ENCODE data around the gene MLLT3. TPM values are rescaled to one million over a fixed set of nuclear protein-coding genes. Genes with fewer than 3 reads are reported as not detected.

Gene MLLT3
- total and polyA plus RNA-seq, 8 donors: 6.5 to 48.7 (median 24.4) TPM

- Histone ChIP-seq H3K27ac (no peak overlapping the region), H3K4me1 (peaks cover 0 to 8% (median 3%) of the 10 kb centered on the region in 4 donors), H3K36me3 (peaks cover 0 to 7% (median 3%) of the 10 kb centered on the region in 4 donors), H3K27me3 (no peaks in the 10 kb centered on the region), H3K4me3 (no peak overlapping the region), H3K9me3 (no peaks in the 10 kb centered on the region)
- TF ChIP-seq POLR2A (IDR thresholded peaks at IDR 0.05) (no peak), POLR2AphosphoS5 (IDR thresholded peaks at IDR 0.05) (no peak), EP300 (IDR thresholded peaks at IDR 0.05) (no peak), CTCF (IDR thresholded peaks at IDR 0.05) (no peak)
- DNase-seq: no peak
- intact Hi-C loops (cut with DNase I; ENCODE audit: low total_unique reads): no loop called here
Observed at GRCh38 chr9:20447291-20447690, 175.0 kb downstream of the MLLT3 start.

- no peak for DNase-seq
- H3K27me3 ChIP-seq: no peaks in the 10 kb centered on the region
- H3K9me3 ChIP-seq: no peaks in the 10 kb centered on the region
- H3K27ac ChIP-seq: no peak overlapping the region
- no peak overlapping the region for H3K4me3 ChIP-seq
- peaks cover 0 to 8% (median 3%) of the 10 kb centered on the region in 4 donors for H3K4me1 ChIP-seq
- 54 to 70% (median 63%) methylated on average over 5 of the region's 5 CpGs for WGBS, 5 donors
- intact Hi-C loops (cut with DNase I; ENCODE audit: low total_unique reads): no loop called here
- TF ChIP-seq POLR2AphosphoS5 (IDR thresholded peaks at IDR 0.05): no peak
- no peak for TF ChIP-seq CTCF (IDR thresholded peaks at IDR 0.05)
- TF ChIP-seq POLR2A (IDR thresholded peaks at IDR 0.05): no peak
- TF ChIP-seq EP300 (IDR thresholded peaks at IDR 0.05): no peak
- H3K36me3 ChIP-seq: peaks cover 0 to 7% (median 3%) of the 10 kb centered on the region in 4 donors
Observed at GRCh38 chr9:20446248-20446647, 176.1 kb downstream of the MLLT3 start.

GRCh38 chr9:20442461-20443319 lies 179.6 kb downstream of the MLLT3 start:
- no peak for DNase-seq
- H3K27me3 ChIP-seq: no peaks in the 10 kb centered on the region

More at GRCh38 chr9:20442461-20443319, 179.6 kb downstream of the MLLT3 start:
- H3K4me1 ChIP-seq: peaks cover 0 to 8% (median 3%) of the 10 kb centered on the region in 4 donors
- WGBS, 5 donors: 75 to 82% (median 76%) methylated on average over 3 of the region's 3 CpGs
- no peak overlapping the region for H3K27ac ChIP-seq
- intact Hi-C loops (cut with DNase I; ENCODE audit: low total_unique reads): no loop called here
- no peaks in the 10 kb centered on the region for H3K9me3 ChIP-seq
- no peak overlapping the region for H3K4me3 ChIP-seq
- no peak for TF ChIP-seq EP300 (IDR thresholded peaks at IDR 0.05)
- no peak for TF ChIP-seq POLR2A (IDR thresholded peaks at IDR 0.05)
- no peak for TF ChIP-seq POLR2AphosphoS5 (IDR thresholded peaks at IDR 0.05)
- TF ChIP-seq CTCF (IDR thresholded peaks at IDR 0.05): no peak
- peaks cover 0 to 3% (median under 1%) of the 10 kb centered on the region in 4 donors for H3K36me3 ChIP-seq
